D721Med (cell line): ENCODE results near the gene SBSN.

Experiments used
- DNase-seq: peaks from one replicate; pipeline ENCODE4 v3.0.0; 2011; ENCODE audit warnings: low spot score; ENCODE audit not compliant: insufficient read length
- FAIRE-seq: peaks from 2 replicates; lab custom pipeline; 2011; peaks lifted over from hg19 to GRCh38; lab: Jason Lieb, UNC
- TF ChIP-seq, protein P1 (sequence below): IDR thresholded peaks from 2 replicates; pipeline ENCODE4 v1.5.1; 2012; ENCODE audit warnings: mild to moderate bottlenecking, control low read depth; ENCODE audit not compliant: insufficient read depth; ENCODE audit errors: missing control alignments

SBSN gene

DNA sequence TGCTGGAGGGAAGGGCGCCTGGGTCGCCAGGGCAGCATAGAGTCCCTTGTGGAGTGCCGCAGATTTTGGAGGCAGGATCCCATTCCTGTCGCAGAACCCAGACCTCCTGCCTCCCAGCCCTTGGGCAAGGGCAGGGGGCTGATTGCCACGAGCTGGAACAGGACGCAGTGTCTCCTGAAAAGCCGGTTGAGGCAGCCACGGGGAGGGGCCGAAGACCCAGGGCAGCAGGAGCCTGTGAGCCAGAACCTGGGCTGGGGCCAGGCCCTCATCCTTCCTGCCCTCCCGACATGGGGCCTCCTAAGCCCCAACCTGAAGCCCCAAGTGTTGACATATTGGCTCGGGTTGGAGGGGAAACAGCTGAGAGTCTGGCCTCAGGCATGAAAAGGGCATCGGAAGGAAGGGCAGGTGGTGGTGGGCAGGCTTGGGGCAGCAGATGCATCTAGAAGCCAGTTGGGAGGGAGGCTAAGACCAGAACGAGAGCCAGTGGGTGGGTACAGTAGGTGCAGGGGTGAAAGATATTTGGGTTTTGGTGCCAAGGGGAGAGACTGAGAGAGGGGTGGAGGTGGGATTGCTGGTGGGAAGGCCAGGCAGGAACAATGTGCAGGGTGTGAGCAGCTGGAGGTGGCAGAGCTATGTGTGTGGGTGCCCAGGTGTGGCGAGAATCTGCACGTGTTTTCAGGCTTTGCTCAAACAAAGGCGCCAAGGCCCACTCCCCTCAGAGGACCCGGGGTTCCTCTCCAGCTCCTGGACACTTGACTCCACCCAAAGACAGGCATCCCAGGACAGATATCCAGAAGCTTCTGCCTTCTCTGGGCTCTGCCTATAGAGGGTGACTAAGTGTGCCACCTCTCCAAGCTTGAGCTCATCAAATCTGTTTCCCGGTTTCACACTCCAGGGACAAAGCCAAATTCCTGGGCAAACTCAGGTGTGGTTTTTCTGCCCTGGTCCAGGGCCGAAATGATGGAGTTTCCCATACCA lies 1.4 kb upstream of the SBSN start:
- no peak for FAIRE-seq
- no peak for DNase-seq
- TF ChIP-seq, protein P1, sequence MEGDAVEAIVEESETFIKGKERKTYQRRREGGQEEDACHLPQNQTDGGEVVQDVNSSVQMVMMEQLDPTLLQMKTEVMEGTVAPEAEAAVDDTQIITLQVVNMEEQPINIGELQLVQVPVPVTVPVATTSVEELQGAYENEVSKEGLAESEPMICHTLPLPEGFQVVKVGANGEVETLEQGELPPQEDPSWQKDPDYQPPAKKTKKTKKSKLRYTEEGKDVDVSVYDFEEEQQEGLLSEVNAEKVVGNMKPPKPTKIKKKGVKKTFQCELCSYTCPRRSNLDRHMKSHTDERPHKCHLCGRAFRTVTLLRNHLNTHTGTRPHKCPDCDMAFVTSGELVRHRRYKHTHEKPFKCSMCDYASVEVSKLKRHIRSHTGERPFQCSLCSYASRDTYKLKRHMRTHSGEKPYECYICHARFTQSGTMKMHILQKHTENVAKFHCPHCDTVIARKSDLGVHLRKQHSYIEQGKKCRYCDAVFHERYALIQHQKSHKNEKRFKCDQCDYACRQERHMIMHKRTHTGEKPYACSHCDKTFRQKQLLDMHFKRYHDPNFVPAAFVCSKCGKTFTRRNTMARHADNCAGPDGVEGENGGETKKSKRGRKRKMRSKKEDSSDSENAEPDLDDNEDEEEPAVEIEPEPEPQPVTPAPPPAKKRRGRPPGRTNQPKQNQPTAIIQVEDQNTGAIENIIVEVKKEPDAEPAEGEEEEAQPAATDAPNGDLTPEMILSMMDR = no peak

DNA sequence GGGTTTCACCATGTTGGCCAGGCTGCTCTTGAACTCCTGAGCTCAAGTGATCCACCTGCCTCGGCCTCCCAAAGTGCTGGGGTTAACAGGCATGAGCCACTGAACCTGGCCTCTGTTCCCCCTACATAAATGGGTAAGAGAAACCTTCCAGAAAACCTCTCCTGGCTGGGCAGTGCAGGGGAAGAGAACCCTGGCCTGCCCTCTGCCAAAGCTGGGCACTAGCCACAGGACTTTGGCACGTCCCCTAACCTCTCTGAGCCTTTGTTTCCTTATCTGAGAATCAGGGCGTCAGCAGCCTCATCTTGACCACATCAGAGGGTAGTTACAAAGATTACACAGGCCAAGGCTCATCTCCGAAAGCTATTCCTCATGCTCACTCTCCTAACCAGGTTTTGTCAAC lies 2.2 kb downstream of the SBSN start:
- TF ChIP-seq, protein P1 = no peak
- FAIRE-seq (no peak), DNase-seq (no peak)

DNA sequence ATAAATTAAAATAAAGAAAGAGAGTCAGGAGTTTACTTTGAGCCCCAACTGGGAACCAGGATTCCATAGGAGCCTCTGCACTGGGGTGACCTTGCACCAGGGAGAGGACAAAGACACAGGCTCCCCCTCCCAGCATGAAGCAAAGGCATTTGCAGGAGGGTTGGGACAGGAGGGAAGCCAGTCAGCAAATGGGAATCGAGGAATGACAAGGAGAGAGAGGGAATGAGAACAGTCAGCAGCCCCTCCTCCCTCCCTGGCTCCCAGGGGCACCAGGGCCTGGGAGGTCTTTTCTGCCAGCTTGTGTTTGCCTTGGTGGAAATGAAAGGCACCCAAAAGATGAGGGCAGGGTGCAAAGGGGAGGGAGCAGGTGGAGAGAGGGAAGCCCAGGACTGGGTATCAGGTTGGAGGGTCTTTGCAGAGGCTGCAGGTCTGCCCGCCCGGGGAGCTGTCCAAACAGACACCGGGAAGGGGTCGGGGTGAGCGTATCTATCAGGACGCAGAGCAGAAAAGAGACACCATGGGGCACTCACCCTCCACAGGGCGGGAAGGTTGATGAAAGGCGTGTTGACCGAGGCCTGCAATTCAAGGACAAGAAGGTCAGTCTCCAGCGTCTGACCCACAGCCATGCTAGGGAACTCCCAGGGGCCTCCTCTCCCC lies 3.8 kb downstream of the SBSN start:
- no peak for FAIRE-seq
- TF ChIP-seq, protein P1 = no peak
- DNase-seq = no peak

DNA sequence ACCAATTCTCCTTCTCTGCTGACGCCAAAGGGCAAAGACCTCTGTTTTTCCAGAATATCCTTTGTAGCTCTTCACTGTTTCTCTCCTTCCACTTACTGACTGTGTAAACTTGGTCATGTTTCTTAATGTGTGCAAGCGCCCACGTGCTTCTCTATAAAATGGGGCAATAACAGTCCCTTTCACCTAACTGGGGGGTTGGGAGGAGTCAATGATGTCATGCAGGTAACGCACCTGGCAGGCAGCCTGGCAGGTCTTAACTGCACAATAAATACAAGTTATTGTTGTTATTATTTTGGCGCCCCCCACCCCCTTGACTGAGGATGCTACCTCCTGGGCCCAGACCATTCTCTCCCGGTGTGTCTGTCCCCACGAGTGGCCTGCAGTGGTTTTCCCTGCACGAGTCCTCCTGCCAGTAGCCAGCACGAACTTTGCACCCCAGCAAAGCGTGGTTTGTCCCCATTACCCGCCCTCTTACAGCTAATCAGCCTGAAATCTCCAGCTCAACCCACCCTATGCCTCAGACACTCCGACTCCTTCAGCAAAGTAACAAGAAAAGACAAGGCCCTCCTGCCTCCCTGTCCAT lies 5.3 kb downstream of the SBSN start:
- DNase-seq (no peak), FAIRE-seq (no peak)
- TF ChIP-seq, protein P1 = no peak

DNA sequence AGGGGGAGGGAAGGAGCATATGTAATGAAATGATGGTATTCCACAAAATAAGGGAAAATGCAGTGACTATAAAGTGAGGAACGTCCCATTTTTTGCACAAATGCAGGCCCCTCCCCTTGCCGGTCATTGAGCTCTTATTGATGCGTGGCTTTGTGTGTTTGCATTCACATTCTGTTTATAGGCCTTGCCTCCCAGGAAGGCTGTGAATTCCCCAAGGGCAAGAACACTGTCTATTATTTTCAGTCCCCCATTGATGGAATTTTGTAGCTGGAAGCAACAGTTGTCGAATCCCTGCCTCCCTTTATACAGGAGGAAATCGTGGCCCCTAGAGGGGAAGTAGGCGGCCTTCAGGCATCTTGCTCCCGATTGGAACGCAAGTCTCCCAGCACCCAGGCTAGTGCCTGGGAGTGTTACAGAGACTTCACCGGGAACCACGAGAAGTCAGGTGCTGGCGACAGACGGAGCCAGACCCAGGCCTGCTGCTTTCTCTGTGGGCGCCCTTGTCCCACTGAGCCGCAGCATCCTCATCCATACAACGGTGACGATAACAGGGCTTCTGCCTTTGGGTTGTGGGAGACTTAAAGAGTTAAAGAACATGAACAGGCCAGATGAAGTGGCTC lies 6.9 kb downstream of the SBSN start:
- FAIRE-seq = no peak
- DNase-seq = no peak
- TF ChIP-seq, protein P1 = no peak

DNA sequence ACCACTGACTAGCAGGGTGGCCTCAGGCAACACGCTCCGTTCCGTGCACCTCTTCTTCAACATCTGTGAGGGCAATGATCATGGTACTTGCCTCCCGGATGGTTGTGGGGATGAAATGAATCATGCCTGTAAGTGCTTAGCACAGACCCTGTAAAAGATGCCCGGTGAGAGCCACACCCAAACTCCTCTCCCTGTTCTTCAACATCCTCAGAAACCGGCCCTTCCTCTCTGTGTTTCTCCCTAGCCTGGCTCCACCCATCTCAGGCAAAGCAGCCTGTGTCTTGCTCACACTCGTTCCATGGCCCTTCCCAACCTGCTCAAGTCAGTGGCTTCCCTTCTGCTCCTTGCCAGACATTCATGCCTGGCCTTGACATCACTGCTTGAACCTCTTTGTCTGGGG lies 8.8 kb downstream of the SBSN start:
- DNase-seq (no peak), FAIRE-seq (no peak)
- TF ChIP-seq, protein P1 = no peak
